ENCODE data around the gene SRI.
"Not testable (repeated sequence)": the region's sequence is repeated elsewhere in the genome, so short reads cannot be mapped to it uniquely, and the experiment has no call there.

The SRI gene

DNA sequence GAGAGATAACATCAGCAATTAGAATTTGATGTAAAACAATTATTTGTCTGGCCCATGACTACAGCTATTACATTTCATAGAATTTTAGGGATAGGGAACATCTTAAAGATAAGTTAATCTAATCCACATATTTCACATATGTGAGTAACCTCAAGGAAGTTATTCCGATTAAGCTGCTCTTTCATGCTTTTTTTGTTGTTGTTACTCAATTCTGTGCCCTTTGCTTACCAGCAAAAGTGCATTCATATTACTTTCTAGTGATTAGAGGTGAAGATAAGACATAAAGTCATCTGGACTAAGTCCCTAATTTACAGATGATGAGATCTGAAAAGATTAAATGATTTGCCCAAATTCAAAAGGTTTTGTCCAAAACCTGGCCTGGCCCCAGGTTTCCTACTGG is 40.9 kb upstream of the SRI start:
- DNase-seq (no peak), ATAC-seq (ENCODE audit: insufficient read depth, low read depth) (no peak)
- TF ChIP-seq, protein P1, sequence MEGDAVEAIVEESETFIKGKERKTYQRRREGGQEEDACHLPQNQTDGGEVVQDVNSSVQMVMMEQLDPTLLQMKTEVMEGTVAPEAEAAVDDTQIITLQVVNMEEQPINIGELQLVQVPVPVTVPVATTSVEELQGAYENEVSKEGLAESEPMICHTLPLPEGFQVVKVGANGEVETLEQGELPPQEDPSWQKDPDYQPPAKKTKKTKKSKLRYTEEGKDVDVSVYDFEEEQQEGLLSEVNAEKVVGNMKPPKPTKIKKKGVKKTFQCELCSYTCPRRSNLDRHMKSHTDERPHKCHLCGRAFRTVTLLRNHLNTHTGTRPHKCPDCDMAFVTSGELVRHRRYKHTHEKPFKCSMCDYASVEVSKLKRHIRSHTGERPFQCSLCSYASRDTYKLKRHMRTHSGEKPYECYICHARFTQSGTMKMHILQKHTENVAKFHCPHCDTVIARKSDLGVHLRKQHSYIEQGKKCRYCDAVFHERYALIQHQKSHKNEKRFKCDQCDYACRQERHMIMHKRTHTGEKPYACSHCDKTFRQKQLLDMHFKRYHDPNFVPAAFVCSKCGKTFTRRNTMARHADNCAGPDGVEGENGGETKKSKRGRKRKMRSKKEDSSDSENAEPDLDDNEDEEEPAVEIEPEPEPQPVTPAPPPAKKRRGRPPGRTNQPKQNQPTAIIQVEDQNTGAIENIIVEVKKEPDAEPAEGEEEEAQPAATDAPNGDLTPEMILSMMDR (IDR thresholded peaks at IDR 0.05; ENCODE audit: borderline replicate concordance, extremely low read depth, low read length, poor library complexity, severe bottlenecking), result no peak
- TF ChIP-seq EZH2 (IDR thresholded peaks at IDR 0.05; ENCODE audit: borderline replicate concordance, low read depth, low read length, severe bottlenecking), result no peak
- Histone ChIP-seq H4K20me1 (ENCODE audit: insufficient read depth, low read length) (no peaks in the 10 kb centered on the region), H3K27me3 (ENCODE audit: insufficient read depth, low read length, poor library complexity) (no peaks in the 10 kb centered on the region), H3K4me1 (ENCODE audit: insufficient read depth, low read length) (no peaks in the 10 kb centered on the region), H3K4me3 (ENCODE audit: low read depth in 1 of 2, low read length in 2 of 2) (no peak overlapping the region), H3K79me2 (ENCODE audit: insufficient read depth, low read length) (no peaks in the 10 kb centered on the region), H3K9ac (ENCODE audit: low read depth, low read length) (no peak overlapping the region), H3K4me2 (ENCODE audit: insufficient read depth, low read length) (no peak overlapping the region), H2AFZ (ENCODE audit: low read depth, low read length) (no peak overlapping the region), H3K36me3 (ENCODE audit: insufficient read depth, low read length) (no peaks in the 10 kb centered on the region), H3K27ac (ENCODE audit: low read length) (no peak overlapping the region), H3K9me3 (ENCODE audit: insufficient read depth, low read length, severe bottlenecking) (no peaks in the 10 kb centered on the region)

DNA sequence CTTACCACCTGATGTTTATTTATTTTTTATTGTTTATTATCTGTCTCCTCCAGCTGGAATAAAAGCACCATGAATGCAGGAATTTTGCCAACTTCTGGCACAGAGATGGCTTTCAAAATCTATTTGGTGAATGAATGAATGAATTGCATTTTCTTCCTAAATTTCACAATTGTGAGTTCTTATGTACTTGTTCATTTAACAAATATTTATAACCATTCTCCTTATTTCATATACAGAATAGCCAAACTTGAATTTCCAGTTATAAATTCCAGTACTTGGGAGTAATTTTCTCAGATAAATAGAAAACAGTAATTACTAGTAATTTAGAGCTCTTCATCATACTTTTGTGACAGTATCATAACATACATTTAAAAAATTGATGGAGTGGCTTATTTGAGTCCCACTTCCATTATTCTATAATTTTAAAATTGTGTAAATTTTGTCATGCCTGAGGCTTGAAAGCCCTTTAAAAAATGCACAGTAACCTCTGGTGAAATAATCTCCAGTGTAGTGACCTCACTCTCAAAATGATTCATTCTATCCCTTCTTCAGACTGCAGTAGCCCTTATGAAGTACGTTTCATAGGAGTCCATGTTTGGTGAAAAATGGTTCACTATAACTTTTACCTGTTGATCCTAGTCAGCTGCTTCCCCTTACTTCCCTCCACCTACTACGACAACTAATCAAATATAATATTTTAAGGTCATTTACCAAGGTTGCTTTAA is 40.0 kb upstream of the SRI start:
- TF ChIP-seq EZH2 (IDR thresholded peaks at IDR 0.05; ENCODE audit: borderline replicate concordance, low read depth, low read length, severe bottlenecking), result no peak
- TF ChIP-seq, protein P1 (IDR thresholded peaks at IDR 0.05; ENCODE audit: borderline replicate concordance, extremely low read depth, low read length, poor library complexity, severe bottlenecking), result no peak
- H3K27ac ChIP-seq (ENCODE audit: low read length), result no peak overlapping the region
- DNase-seq, result no peak

DNA sequence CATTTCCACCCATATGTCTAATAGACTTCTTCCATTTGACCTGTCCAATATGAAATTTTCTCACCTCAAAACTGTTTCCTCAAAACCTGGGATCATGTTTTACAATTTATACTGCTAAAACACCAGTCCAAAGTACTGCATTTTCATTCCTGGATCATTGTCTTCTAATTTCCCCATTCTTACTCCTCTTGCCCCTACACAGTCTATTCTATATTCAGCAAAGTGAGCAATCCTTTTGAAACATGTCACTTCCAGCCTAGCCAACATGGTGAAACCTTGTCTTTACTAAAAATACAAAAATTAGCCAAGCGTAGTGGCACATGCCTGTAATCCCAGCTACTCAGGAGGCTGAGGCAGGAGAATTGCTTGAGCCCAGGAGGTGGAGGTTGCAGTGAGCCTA is 38.5 kb upstream of the SRI start:
- not testable (repeated sequence) for ATAC-seq (ENCODE audit: insufficient read depth, low read depth); H3K4me1 ChIP-seq (ENCODE audit: insufficient read depth, low read length); H4K20me1 ChIP-seq (ENCODE audit: insufficient read depth, low read length); H3K27ac ChIP-seq (ENCODE audit: low read length); H3K9me3 ChIP-seq (ENCODE audit: insufficient read depth, low read length, severe bottlenecking); H3K4me2 ChIP-seq (ENCODE audit: insufficient read depth, low read length); H3K4me3 ChIP-seq (ENCODE audit: low read depth in 1 of 2, low read length in 2 of 2); DNase-seq; H3K36me3 ChIP-seq (ENCODE audit: insufficient read depth, low read length); H3K9ac ChIP-seq (ENCODE audit: low read depth, low read length); H2AFZ ChIP-seq (ENCODE audit: low read depth, low read length); H3K27me3 ChIP-seq (ENCODE audit: insufficient read depth, low read length, poor library complexity); H3K79me2 ChIP-seq (ENCODE audit: insufficient read depth, low read length)

More for the DNA sequence above, 40.0 kb upstream of the SRI start:
- Histone ChIP-seq H3K9me3 (ENCODE audit: insufficient read depth, low read length, severe bottlenecking) (no peaks in the 10 kb centered on the region), H3K4me1 (ENCODE audit: insufficient read depth, low read length) (no peaks in the 10 kb centered on the region), H2AFZ (ENCODE audit: low read depth, low read length) (no peak overlapping the region), H3K4me2 (ENCODE audit: insufficient read depth, low read length) (no peak overlapping the region), H3K36me3 (ENCODE audit: insufficient read depth, low read length) (no peaks in the 10 kb centered on the region), H3K27me3 (ENCODE audit: insufficient read depth, low read length, poor library complexity) (no peaks in the 10 kb centered on the region), H3K79me2 (ENCODE audit: insufficient read depth, low read length) (no peaks in the 10 kb centered on the region), H3K4me3 (ENCODE audit: low read depth in 1 of 2, low read length in 2 of 2) (no peak overlapping the region), H4K20me1 (ENCODE audit: insufficient read depth, low read length) (no peaks in the 10 kb centered on the region), H3K9ac (ENCODE audit: low read depth, low read length) (no peak overlapping the region)
- ATAC-seq (ENCODE audit: insufficient read depth, low read depth), result no peak

DNA sequence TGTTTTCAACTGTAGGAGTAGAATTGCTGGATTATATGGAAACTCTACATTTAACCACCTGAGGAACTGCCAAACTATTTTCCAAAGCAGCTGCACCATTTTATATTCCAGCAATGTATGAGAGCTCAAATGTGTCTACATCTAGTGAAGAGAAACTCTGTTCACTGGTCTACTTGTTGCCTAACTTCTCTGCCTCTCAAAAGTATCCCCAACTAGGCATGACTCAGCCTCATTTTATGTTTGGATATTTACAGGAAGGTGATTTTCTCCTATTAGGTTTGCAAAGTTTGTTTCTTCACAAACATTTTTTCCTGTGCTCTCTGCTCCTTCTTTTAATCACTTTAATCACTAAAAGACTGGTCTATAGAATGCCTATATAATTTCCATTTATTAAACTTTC is 37.1 kb upstream of the SRI start:
- TF ChIP-seq, protein P1 (IDR thresholded peaks at IDR 0.05; ENCODE audit: borderline replicate concordance, extremely low read depth, low read length, poor library complexity, severe bottlenecking), result no peak
- TF ChIP-seq EZH2 (IDR thresholded peaks at IDR 0.05; ENCODE audit: borderline replicate concordance, low read depth, low read length, severe bottlenecking), result no peak
- H2AFZ ChIP-seq (ENCODE audit: low read depth, low read length), result no peak overlapping the region
- no peak for ATAC-seq (ENCODE audit: insufficient read depth, low read depth)
- H3K9me3 ChIP-seq (ENCODE audit: insufficient read depth, low read length, severe bottlenecking), result peaks cover 5% of the 10 kb centered on the region
- H3K4me2 ChIP-seq (ENCODE audit: insufficient read depth, low read length), result no peak overlapping the region
- H3K79me2 ChIP-seq (ENCODE audit: insufficient read depth, low read length), result no peaks in the 10 kb centered on the region
- H3K27me3 ChIP-seq (ENCODE audit: insufficient read depth, low read length, poor library complexity), result no peaks in the 10 kb centered on the region
- H3K36me3 ChIP-seq (ENCODE audit: insufficient read depth, low read length), result no peaks in the 10 kb centered on the region
- H3K4me1 ChIP-seq (ENCODE audit: insufficient read depth, low read length), result no peaks in the 10 kb centered on the region
- DNase-seq, result no peak
- H3K4me3 ChIP-seq (ENCODE audit: low read depth in 1 of 2, low read length in 2 of 2), result no peak overlapping the region
- H3K9ac ChIP-seq (ENCODE audit: low read depth, low read length), result no peak overlapping the region
- no peaks in the 10 kb centered on the region for H4K20me1 ChIP-seq (ENCODE audit: insufficient read depth, low read length)
- no peak overlapping the region for H3K27ac ChIP-seq (ENCODE audit: low read length)
